HG02798 (cell line): ENCODE measurements around the gene PPARD.
"Not testable (repeated sequence)": the region's sequence is repeated elsewhere in the genome, so short reads cannot be mapped to it uniquely, and the experiment has no call there.

ENCODE experiments used
- ATAC-seq: cut with Tn5 transposase; IDR thresholded peaks from one replicate; pipeline ENCODE4 v1.9.1; 2021; ENCODE audit warnings: mild to moderate bottlenecking; ENCODE audit not compliant: unreplicated experiment, poor library complexity

PPARD gene

DNA sequence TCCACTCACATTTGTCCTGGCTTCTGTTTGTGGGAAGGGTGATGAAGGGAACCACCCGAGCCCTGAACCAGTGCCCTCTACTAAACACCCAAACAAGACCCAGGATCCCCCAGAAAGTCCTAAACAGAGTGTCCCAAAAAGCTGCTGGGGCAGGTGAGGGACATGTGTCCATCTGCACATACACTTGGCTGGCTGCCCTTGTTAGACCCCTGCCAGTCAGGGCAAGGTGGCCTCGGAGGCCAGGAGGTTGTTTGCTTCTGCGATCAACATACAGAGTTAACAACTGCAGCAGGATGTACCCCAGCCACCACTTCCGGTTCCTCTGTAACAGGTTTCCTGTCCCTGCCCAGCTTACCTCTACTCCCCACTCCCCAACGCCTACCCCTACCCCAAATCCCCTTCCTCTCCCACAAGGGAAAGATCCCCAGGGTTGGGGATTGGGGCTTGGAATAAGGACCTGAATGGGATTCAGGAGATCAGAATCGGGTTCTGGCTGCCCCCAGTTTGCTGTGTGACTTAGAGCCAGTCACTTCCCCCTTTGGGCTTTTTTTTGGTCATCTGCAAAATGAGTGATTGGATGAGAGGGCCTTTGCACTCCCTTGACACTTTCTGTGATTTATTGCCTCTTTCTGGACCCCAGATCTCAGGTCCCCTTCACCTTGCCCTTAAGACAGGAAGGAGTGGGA, 30.8 kb upstream of the PPARD start:
- ATAC-seq: no peak

- ATAC-seq: no peak
These were observed 30.1 kb upstream of the PPARD start for GRCh38 chr6:35312076-35312800.

DNA sequence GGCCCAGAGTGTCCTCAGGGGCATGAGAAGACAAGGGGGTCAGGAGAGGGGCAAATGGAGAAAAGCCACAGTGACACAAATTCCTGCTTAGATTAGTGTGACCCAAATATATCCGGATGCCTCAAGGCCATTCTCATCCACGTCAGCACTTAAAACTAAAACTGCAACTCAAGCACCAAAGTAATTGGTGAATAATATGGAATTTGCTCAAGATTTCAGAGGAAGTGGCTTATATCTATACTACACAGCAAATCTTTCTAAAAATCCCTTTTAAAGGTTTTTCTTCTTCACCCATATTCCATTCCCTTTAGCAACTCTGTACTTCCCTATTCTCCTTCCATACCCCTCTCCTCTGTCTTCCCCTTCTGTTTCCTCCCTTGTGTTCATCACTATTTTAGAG, 29.6 kb upstream of the PPARD start:
- no peak for ATAC-seq

GRCh38 chr6:35317483-35318195, 24.7 kb upstream of the PPARD start:
- ATAC-seq: no peak

DNA sequence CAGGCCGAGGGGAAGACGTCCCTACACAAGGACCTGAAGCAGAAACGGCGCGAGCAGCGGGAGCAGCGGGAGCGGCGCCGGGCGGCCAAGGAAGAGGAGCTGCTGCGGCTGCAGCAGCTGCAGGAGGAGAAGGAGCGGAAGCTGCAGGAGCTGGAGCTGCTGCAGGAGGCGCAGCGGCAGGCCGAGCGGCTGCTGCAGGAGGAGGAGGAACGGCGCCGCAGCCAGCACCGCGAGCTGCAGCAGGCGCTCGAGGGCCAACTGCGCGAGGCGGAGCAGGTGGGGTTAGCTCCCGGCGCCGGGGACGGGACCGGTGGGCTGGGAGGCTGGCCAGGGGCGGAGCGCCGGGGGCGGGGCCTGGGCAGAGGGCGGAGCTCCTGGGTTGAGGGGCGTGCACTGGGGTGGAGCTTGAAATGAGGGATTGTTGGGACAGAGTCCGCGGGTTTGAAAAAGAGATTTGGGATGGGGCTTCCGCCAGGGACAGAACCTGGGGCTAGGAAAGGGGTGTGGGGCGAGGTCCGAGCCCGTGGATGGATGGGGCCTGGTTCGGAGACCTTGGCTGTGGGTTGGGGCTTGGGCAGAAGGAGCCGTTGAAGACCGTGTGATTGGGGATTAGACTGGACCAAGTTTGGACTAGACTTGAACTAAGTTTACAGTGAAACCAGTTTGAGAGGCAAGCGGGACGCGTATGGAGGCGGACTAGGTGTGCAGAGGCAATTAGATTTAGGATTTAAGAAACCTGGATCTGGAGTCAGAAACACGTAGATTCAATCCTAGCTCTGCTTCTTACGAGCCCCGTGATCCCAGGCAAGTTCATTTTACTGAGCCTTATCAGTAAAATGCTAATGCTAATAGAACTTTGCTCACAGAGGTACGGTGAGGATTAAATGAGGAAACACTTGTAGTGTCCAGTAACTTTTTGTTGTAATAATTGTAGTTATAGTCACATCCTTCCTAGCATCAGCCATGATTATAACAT, 23.9 kb upstream of the PPARD start:
- no peak for ATAC-seq

- no peak for ATAC-seq
These were observed 22.9 kb upstream of the PPARD start for GRCh38 chr6:35319346-35320030.

GRCh38 chr6:35320031-35320410, 22.3 kb upstream of the PPARD start:
- no peak for ATAC-seq

DNA sequence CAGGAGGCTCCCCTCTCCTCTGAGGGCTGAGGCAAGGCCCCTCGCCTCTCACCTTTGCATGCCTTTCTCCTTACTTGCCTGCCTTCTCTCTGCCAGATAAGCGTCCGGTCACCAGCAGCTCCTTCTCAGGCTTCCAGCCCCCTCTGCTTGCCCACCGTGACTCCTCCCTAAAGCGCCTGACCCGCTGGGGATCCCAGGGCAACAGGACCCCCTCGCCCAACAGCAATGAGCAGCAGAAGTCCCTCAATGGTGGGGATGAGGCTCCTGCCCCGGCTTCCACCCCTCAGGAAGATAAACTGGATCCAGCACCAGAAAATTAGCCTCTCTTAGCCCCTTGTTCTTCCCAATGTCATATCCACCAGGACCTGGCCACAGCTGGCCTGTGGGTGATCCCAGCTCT, 21.3 kb upstream of the PPARD start:
- ATAC-seq: no peak

DNA sequence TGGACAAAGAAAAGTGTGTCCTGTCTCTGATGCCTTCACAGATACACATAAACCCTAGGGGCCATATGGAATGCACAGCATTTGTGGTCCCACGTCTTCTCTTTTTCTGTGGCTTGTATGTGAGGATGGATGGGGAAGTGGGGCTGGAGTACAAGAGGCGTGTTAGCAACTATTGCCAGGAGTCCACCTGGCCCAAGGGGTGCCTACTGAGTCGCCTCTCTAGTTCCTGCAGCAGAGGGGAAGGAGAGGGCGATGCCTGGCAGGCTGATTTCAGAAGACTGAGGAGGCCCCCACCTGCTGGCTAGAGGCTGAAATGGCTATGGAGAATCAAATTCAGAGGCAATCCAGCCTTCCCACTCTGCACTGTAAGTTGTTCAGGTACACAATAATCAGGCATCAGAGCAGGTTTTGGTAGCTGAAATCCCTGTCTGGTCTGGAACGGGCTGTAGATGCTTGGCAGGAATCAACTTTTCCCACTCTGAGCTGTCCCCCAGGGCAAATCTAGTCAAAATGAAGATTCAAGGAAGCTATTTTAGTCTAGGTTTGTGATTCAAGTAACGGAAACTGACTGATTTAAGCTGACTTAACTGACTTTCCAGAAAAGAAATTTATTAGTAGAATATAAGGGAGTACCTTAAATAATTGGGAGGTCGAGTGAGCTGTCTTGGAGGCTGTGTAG, 14.9 kb upstream of the PPARD start:
- no peak for ATAC-seq

GRCh38 chr6:35328108-35328723, 14.1 kb upstream of the PPARD start:
- ATAC-seq: no peak

GRCh38 chr6:35328965-35329364, 13.4 kb upstream of the PPARD start:
- not testable (repeated sequence) for ATAC-seq

GRCh38 chr6:35330541-35331119, 11.7 kb upstream of the PPARD start:
- no peak for ATAC-seq

- ATAC-seq: not testable (repeated sequence)
These were observed 10.1 kb upstream of the PPARD start for GRCh38 chr6:35332074-35332887.

DNA sequence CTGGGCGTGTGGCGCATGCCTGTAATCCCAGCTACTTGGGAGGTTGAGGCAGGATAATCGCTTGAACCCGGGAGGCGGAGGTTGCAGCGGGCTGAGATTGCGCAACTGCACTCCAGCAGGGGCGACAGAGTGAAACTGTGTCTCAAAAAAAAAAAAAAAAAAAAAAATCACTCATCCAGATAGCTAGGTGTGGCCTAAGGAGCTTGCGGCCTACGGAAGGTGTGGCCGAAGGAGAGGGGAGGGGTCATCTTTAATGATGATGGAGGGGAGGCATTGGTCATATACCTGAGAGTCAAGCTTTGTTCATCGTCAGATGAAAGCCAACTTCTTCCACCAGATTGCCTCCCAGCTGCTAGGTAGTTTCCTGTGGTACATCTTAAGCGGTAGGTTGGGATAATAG, 801 bp upstream of the PPARD start:
- no peak for ATAC-seq

- no peak for ATAC-seq
These were observed 905 bp downstream of the PPARD start for GRCh38 chr6:35343092-35343834.

- ATAC-seq: no peak
These were observed 1.6 kb downstream of the PPARD start for GRCh38 chr6:35343835-35344550.
